ENCODE results near the gene CTCF. TPM values are rescaled to one million over a fixed set of nuclear protein-coding genes. Genes with fewer than 3 reads are reported as not detected.

Gene CTCF
- total RNA-seq, 2 experiments from 2014 or later, result 43.8 to 46.4 TPM

GRCh38 chr16:67518676-67519075, 43.6 kb upstream of the CTCF start:
- Histone ChIP-seq H3K27ac (ENCODE audit: low read depth in 1 of 2, low read length in 2 of 2) (no peak overlapping the region), H3K4me1 (ENCODE audit: insufficient read depth, low read length) (peaks cover 32% of the 10 kb centered on the region), H3K9me3 (ENCODE audit: control insufficient read depth in 1 of 2, insufficient read depth in 1 of 2, low read length in 2 of 2) (no peaks in the 10 kb centered on the region), H3K4me3 (ENCODE audit: low read length) (no peak overlapping the region), H3K36me3 (ENCODE audit: insufficient read depth, low read length) (no peaks in the 10 kb centered on the region), H3K27me3 (ENCODE audit: control insufficient read depth in 1 of 2, insufficient read depth in 2 of 2, low read length in 2 of 2) (no peaks in the 10 kb centered on the region)
- Mint-ChIP-seq H3K27ac (no peak overlapping the region), H3K4me1 (ENCODE audit: low read depth) (peaks cover 22% of the 10 kb centered on the region), H3K36me3 (ENCODE audit: low read depth) (no peaks in the 10 kb centered on the region), H3K4me3 (no peak overlapping the region), H3K9me3 (no peaks in the 10 kb centered on the region), H3K27me3 (no peaks in the 10 kb centered on the region)
- intact Hi-C loops (cut with DNase I, micrococcal nuclease), result loop anchor here in 1 of 2 experiments (2.0 to 5.0 kb wide), 2 partner anchors 34 to 529 kb away; no protein-coding TSS in a partner anchor
- ATAC-seq (ENCODE audit: poor library complexity) (no peak), DNase-seq (no peak)
- POLR2A ChIA-PET, result no interaction called here
- CTCF ChIA-PET, result no interaction called here
- TF ChIP-seq, protein P1, sequence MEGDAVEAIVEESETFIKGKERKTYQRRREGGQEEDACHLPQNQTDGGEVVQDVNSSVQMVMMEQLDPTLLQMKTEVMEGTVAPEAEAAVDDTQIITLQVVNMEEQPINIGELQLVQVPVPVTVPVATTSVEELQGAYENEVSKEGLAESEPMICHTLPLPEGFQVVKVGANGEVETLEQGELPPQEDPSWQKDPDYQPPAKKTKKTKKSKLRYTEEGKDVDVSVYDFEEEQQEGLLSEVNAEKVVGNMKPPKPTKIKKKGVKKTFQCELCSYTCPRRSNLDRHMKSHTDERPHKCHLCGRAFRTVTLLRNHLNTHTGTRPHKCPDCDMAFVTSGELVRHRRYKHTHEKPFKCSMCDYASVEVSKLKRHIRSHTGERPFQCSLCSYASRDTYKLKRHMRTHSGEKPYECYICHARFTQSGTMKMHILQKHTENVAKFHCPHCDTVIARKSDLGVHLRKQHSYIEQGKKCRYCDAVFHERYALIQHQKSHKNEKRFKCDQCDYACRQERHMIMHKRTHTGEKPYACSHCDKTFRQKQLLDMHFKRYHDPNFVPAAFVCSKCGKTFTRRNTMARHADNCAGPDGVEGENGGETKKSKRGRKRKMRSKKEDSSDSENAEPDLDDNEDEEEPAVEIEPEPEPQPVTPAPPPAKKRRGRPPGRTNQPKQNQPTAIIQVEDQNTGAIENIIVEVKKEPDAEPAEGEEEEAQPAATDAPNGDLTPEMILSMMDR (IDR thresholded peaks at IDR 0.05), result no peak

GRCh38 chr16:67519242-67519641, 43.1 kb upstream of the CTCF start:
- POLR2A ChIA-PET, result no interaction called here
- no peaks in the 10 kb centered on the region for H3K36me3 Mint-ChIP-seq (ENCODE audit: low read depth)
- no peaks in the 10 kb centered on the region for H3K9me3 ChIP-seq (ENCODE audit: control insufficient read depth in 1 of 2, insufficient read depth in 1 of 2, low read length in 2 of 2)
- H3K27me3 ChIP-seq (ENCODE audit: control insufficient read depth in 1 of 2, insufficient read depth in 2 of 2, low read length in 2 of 2), result no peaks in the 10 kb centered on the region
- CTCF ChIA-PET, result interaction anchor here (0.7 kb wide), 1 partner anchor 37 kb away, joined by 3 read pairs; no protein-coding TSS in a partner anchor
- H3K27me3 Mint-ChIP-seq, result no peaks in the 10 kb centered on the region
- no peaks in the 10 kb centered on the region for H3K36me3 ChIP-seq (ENCODE audit: insufficient read depth, low read length)
- no peak overlapping the region for H3K4me3 ChIP-seq (ENCODE audit: low read length)
- H3K4me1 Mint-ChIP-seq (ENCODE audit: low read depth), result peaks cover 20% of the 10 kb centered on the region
- intact Hi-C loops (cut with DNase I, micrococcal nuclease), result loop anchor here in 1 of 2 experiments (2.0 to 5.0 kb wide), 2 partner anchors 34 to 528 kb away; no protein-coding TSS in a partner anchor
- ATAC-seq (ENCODE audit: poor library complexity) (no peak), DNase-seq (no peak)
- H3K27ac ChIP-seq (ENCODE audit: low read depth in 1 of 2, low read length in 2 of 2), result no peak overlapping the region
- no peak overlapping the region for H3K27ac Mint-ChIP-seq
- H3K9me3 Mint-ChIP-seq, result no peaks in the 10 kb centered on the region
- TF ChIP-seq, protein P1 (IDR thresholded peaks at IDR 0.05), result no peak
- peaks cover 27% of the 10 kb centered on the region for H3K4me1 ChIP-seq (ENCODE audit: insufficient read depth, low read length)
- H3K4me3 Mint-ChIP-seq, result no peak overlapping the region

- H3K4me1 Mint-ChIP-seq (ENCODE audit: low read depth), result peaks cover 15% of the 10 kb centered on the region
- peak overlapping the region; percentile 87 for H3K4me3 Mint-ChIP-seq
- DNase-seq, result peak; percentile 93 to 99 (median 97)
- no peaks in the 10 kb centered on the region for H3K36me3 Mint-ChIP-seq (ENCODE audit: low read depth)
- no peaks in the 10 kb centered on the region for H3K9me3 Mint-ChIP-seq
- Histone ChIP-seq H3K27ac (ENCODE audit: low read depth in 1 of 2, low read length in 2 of 2) (peak overlapping the region; percentile 96 to 99), H3K9me3 (ENCODE audit: control insufficient read depth in 1 of 2, insufficient read depth in 1 of 2, low read length in 2 of 2) (no peaks in the 10 kb centered on the region), H3K4me3 (ENCODE audit: low read length) (peak overlapping the region; percentile 67), H3K36me3 (ENCODE audit: insufficient read depth, low read length) (no peaks in the 10 kb centered on the region), H3K27me3 (ENCODE audit: control insufficient read depth in 1 of 2, insufficient read depth in 2 of 2, low read length in 2 of 2) (no peaks in the 10 kb centered on the region), H3K4me1 (ENCODE audit: insufficient read depth, low read length) (peaks cover 22% of the 10 kb centered on the region)
- ChIA-PET POLR2A (interaction anchor here (0.6 to 2.2 kb wide), 19 partner anchors 9 to 414 kb away, joined by 3 to 24 read pairs (median 4); partner anchors contain the start of genes ACD, ATP6V0D1, C16orf86 and CARMIL2), CTCF (interaction anchor here (0.5 to 4.4 kb wide), 64 partner anchors 8 to 1833 kb away, joined by 3 to 101 read pairs (median 5); partner anchors contain the start of genes ACD, ATP6V0D1, C16orf86 and CARMIL2)
- no peaks in the 10 kb centered on the region for H3K27me3 Mint-ChIP-seq
- H3K27ac Mint-ChIP-seq, result peak overlapping the region; percentile 90
- TF ChIP-seq, protein P1 (IDR thresholded peaks at IDR 0.05), result peak; percentile 92
- peak; percentile 90 for ATAC-seq (ENCODE audit: poor library complexity)
- intact Hi-C loops (cut with DNase I, micrococcal nuclease), result loop anchor here (1.0 to 5.0 kb wide), 11 partner anchors 26 to 706 kb away; partner anchors contain the start of genes CTCF (in 2 of the 2), AGRP (in 1 of the 2), ATP6V0D1 (in 1 of the 2) and CARMIL2 (in 1 of the 2)
Observed at GRCh38 chr16:67521095-67521804, 41.1 kb upstream of the CTCF start.

Data from CD4-positive, alpha-beta T cell (primary cell).